Measurements from ENCODE around the gene DAGLA.
"Not testable (repeated sequence)": the region's sequence is repeated elsewhere in the genome, so short reads cannot be mapped to it uniquely, and the experiment has no call there.

DAGLA gene

DNA sequence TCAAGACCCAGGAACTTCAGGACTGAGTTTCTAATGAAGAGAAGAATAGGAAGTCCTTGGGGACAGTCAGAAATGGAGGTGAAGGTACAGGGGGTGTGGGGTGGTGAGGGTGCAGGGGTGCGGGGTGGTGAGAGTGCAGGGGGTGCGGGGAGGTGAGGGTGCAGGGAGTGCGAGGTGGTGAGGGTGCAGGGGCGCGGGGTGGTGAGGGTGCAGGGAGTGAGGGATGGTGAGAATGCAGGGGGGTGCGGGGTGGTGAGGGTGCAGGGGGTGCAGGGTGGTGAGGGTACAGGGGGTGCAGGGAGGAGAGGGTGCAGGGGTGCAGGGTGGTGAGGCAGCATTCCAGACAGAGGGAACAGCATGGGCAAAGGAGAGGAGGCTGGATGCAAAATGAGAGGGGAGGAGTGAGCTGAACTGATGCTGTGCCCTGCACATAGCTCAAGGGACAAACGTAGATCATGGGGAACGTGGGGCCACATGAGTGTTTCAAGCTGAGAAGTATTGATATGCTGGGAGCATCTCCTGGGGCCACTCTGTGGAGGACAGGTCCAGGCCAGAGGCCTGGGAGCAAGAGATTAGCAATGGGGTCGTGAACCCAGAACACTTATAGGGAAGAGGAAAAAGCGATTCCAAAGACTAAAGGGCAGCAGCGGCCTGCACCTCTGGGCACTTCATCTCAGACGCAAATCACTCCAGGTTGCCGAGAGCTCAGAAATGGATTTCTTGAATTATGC lies 23.7 kb upstream of the DAGLA start:
- no peaks in the 10 kb centered on the region for H3K9me3 ChIP-seq (ENCODE audit: insufficient read depth, low read length)
- no peaks in the 10 kb centered on the region for H3K36me3 ChIP-seq (ENCODE audit: insufficient read depth, insufficient read length, low read length)
- no peak for TF ChIP-seq SUZ12 (IDR thresholded peaks at IDR 0.05; ENCODE audit: extremely low read depth, insufficient read depth, insufficient read length)
- no peak for TF ChIP-seq YY1 (IDR thresholded peaks at IDR 0.05; ENCODE audit: insufficient read depth, insufficient read length)
- no peak for TF ChIP-seq ZNF274 (IDR thresholded peaks at IDR 0.05; ENCODE audit: low read depth, low read length)
- H3K27me3 ChIP-seq (ENCODE audit: insufficient read depth, insufficient read length), result no peaks in the 10 kb centered on the region
- peaks cover 17% of the 10 kb centered on the region for H3K4me1 ChIP-seq (ENCODE audit: insufficient read depth, insufficient read length)
- no peak overlapping the region for H3K4me3 ChIP-seq (ENCODE audit: insufficient read length, low read depth)
- no peak for DNase-seq (ENCODE audit: low read depth, low spot score)
- no peak overlapping the region for H3K9ac ChIP-seq (ENCODE audit: insufficient read length, low read depth)

DNA sequence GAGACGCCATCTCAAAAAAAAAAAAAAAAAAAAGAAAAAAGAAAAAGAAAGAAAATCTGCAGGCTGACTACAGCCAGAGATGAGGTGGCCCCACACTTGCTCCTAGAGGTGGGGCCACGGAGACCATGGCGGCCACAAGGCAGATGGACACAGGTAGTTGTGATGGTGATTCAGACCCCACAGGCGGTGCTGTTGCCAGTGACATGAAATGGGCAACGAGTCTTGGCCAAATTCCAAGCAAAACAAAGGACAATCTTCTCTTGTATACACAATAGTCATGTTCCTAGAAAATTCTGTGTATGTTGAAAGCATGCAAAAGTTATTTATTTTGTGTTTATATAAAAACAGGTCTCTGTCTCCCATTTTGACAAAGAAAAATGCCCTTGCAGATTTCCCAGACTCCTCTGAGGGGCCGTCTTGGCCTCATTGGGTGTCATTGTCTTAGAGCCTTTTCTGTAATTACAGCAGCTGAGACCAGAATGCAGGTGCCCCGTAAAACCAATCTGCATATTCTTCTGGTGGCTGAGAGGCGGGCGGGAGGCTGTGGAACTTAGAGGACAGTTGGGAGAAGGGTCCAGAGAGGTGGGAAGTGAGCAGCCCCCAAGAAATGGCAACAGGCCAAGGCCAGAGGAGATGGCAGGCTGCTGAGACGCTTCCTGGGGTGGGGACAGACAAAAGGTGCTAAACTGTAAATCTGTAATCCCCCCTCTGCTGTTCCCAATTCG lies 22.5 kb upstream of the DAGLA start:
- H3K9ac ChIP-seq (ENCODE audit: insufficient read length, low read depth), result no peak overlapping the region
- TF ChIP-seq SUZ12 (IDR thresholded peaks at IDR 0.05; ENCODE audit: extremely low read depth, insufficient read depth, insufficient read length) (no peak), YY1 (IDR thresholded peaks at IDR 0.05; ENCODE audit: insufficient read depth, insufficient read length) (no peak), ZNF274 (IDR thresholded peaks at IDR 0.05; ENCODE audit: low read depth, low read length) (no peak)
- H3K4me3 ChIP-seq (ENCODE audit: insufficient read length, low read depth), result no peak overlapping the region
- DNase-seq (ENCODE audit: low read depth, low spot score), result no peak
- H3K27me3 ChIP-seq (ENCODE audit: insufficient read depth, insufficient read length), result no peaks in the 10 kb centered on the region
- H3K4me1 ChIP-seq (ENCODE audit: insufficient read depth, insufficient read length), result peaks cover 17% of the 10 kb centered on the region
- H3K9me3 ChIP-seq (ENCODE audit: insufficient read depth, low read length), result no peaks in the 10 kb centered on the region
- no peaks in the 10 kb centered on the region for H3K36me3 ChIP-seq (ENCODE audit: insufficient read depth, insufficient read length, low read length)

DNA sequence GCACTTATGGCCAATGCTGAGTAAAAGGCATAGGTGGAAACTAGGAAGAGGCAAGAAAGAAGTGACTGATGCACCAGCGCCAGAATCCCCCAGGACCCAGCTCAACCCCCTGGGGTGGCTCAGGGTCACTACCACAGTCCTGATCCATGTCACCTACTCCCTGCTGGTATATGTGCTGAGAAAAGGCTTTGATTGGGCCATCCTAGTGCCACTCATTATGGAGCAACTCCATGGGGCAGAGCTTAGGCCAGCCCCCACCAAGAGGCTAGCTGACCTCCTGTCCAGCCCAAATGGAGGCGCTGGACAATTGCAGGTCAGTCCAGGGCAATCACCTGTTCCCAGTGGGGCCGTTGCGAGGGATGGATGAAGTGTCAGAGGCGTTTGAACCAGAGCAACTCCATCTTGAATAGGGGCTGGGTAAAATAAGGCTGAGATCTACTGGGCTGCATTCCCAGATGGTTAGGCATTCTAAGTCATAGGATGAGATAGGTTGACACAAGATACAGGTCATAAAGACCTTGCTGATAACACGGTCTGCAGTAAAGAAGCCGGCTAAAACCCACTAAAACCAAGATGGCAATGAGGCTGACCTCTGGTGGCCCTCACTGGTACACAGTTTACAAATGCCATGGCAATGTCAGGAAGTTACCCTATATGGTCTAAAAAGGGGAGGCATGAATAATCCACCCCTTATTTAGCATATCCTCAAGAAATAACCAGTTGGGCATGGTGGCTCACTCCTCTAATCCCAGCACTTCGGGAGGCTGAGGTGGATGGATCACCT lies 20.6 kb upstream of the DAGLA start:
- TF ChIP-seq SUZ12 (IDR thresholded peaks at IDR 0.05; ENCODE audit: extremely low read depth, insufficient read depth, insufficient read length), result no peak
- no peak for TF ChIP-seq YY1 (IDR thresholded peaks at IDR 0.05; ENCODE audit: insufficient read depth, insufficient read length)
- no peak for TF ChIP-seq ZNF274 (IDR thresholded peaks at IDR 0.05; ENCODE audit: low read depth, low read length)

DNA sequence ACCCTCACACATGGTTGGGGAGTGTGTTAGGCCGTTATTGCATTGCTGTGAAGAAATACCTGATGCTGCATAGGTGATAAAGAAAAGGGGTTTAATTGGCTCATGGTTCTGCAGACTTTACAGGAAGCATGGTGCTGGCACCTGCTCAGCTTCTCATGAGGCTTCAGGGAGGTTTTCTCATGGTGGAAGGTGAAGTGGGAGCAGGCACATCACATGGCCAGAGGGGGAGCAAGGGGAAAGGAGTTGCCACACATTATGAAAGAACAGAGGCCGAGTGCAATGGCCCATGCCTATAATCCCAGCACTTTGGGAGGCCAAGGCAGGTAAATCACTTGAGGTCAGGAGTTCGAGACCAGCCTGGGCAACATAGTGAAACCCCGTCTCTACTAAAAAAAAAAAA lies 19.2 kb upstream of the DAGLA start:
- H3K27me3 ChIP-seq (ENCODE audit: insufficient read depth, insufficient read length), result not testable (repeated sequence)

More for the DNA sequence above, 20.6 kb upstream of the DAGLA start:
- H3K9me3 ChIP-seq (ENCODE audit: insufficient read depth, low read length), result no peaks in the 10 kb centered on the region
- H3K4me1 ChIP-seq (ENCODE audit: insufficient read depth, insufficient read length), result peaks cover 15% of the 10 kb centered on the region
- H3K4me3 ChIP-seq (ENCODE audit: insufficient read length, low read depth), result no peak overlapping the region
- no peak overlapping the region for H3K9ac ChIP-seq (ENCODE audit: insufficient read length, low read depth)
- no peaks in the 10 kb centered on the region for H3K27me3 ChIP-seq (ENCODE audit: insufficient read depth, insufficient read length)
- no peaks in the 10 kb centered on the region for H3K36me3 ChIP-seq (ENCODE audit: insufficient read depth, insufficient read length, low read length)
- DNase-seq (ENCODE audit: low read depth, low spot score), result no peak

DNA sequence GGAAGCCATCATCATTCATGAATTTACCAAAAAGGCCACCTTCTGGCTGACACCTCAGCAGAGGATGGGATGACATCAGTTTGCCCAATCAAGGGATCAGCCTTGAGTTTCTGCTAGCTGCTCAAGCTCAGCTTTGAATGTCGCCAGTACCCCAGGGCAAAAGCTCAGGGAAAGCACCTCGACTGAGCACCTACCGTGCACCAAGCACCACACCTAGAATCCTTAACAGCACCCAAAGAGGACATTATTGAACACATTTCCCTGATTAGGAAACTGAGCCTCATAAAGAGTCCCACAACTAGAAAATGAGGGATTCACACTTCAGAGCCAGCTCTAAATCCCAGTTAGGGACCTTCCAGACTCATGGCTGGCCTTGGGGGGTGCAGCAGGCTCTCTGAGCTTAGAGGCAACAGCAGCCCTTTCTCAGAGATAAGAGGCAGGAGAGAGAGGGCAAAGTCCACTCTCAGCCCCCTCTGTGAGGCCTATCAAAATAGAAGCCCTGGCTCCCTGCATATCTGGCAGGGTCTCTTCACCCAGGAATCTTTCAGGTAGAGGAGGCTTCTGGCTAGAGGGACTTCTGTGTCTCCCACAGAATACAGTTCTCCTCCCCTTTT lies 13.4 kb upstream of the DAGLA start:
- DNase-seq (ENCODE audit: low read depth, low spot score), result no peak
- Histone ChIP-seq H3K27me3 (ENCODE audit: insufficient read depth, insufficient read length) (peaks cover 3% of the 10 kb centered on the region), H3K9me3 (ENCODE audit: insufficient read depth, low read length) (no peaks in the 10 kb centered on the region), H3K4me3 (ENCODE audit: insufficient read length, low read depth) (no peak overlapping the region), H3K4me1 (ENCODE audit: insufficient read depth, insufficient read length) (no peaks in the 10 kb centered on the region), H3K36me3 (ENCODE audit: insufficient read depth, insufficient read length, low read length) (no peaks in the 10 kb centered on the region), H3K9ac (ENCODE audit: insufficient read length, low read depth) (no peak overlapping the region)
- TF ChIP-seq ZNF274 (IDR thresholded peaks at IDR 0.05; ENCODE audit: low read depth, low read length) (no peak), SUZ12 (IDR thresholded peaks at IDR 0.05; ENCODE audit: extremely low read depth, insufficient read depth, insufficient read length) (no peak), YY1 (IDR thresholded peaks at IDR 0.05; ENCODE audit: insufficient read depth, insufficient read length) (no peak)

More for the DNA sequence above, 19.2 kb upstream of the DAGLA start:
- H3K4me3 ChIP-seq (ENCODE audit: insufficient read length, low read depth); H3K9ac ChIP-seq (ENCODE audit: insufficient read length, low read depth); DNase-seq (ENCODE audit: low read depth, low spot score); H3K9me3 ChIP-seq (ENCODE audit: insufficient read depth, low read length); H3K36me3 ChIP-seq (ENCODE audit: insufficient read depth, insufficient read length, low read length): not testable (repeated sequence)
- H3K4me1 ChIP-seq (ENCODE audit: insufficient read depth, insufficient read length), result peaks cover 14% of the 10 kb centered on the region

DNA sequence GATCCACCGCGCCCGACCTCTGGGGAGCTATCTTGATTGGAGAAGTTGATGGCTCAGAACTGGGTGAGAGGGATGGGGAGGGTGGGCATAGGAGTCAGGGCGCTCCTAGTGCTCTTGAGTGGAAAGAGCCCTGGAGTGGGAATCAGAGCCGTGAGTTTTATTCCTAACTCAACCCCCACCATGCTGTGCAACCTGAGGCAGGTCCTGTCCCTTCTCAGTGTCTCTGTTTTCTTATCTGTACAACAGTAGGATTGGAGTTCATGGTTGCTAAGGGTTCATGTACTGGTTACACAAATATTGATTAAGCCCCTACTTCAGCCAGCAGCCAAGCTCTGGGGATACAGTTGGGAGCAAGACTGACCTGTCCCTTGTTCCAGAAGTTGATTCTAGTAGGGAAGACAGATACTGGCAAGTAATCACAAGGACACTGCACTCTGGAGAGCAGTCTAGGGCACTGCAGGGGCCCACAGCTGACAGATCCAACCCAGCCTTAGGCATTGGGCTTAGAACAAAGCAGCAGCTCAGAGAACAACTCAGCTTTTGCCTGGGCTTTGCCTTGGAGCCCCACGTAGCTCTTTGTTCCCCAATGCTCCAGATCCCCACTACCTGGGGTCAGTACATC lies 12.4 kb upstream of the DAGLA start:
- no peaks in the 10 kb centered on the region for H3K9me3 ChIP-seq (ENCODE audit: insufficient read depth, low read length)
- peaks cover 3% of the 10 kb centered on the region for H3K27me3 ChIP-seq (ENCODE audit: insufficient read depth, insufficient read length)
- no peak for TF ChIP-seq SUZ12 (IDR thresholded peaks at IDR 0.05; ENCODE audit: extremely low read depth, insufficient read depth, insufficient read length)
- no peak for TF ChIP-seq YY1 (IDR thresholded peaks at IDR 0.05; ENCODE audit: insufficient read depth, insufficient read length)
- no peak for TF ChIP-seq ZNF274 (IDR thresholded peaks at IDR 0.05; ENCODE audit: low read depth, low read length)
- no peak overlapping the region for H3K4me3 ChIP-seq (ENCODE audit: insufficient read length, low read depth)
- no peak for DNase-seq (ENCODE audit: low read depth, low spot score)
- H3K4me1 ChIP-seq (ENCODE audit: insufficient read depth, insufficient read length), result no peaks in the 10 kb centered on the region
- no peak overlapping the region for H3K9ac ChIP-seq (ENCODE audit: insufficient read length, low read depth)
- H3K36me3 ChIP-seq (ENCODE audit: insufficient read depth, insufficient read length, low read length), result no peaks in the 10 kb centered on the region

Measured in NT2/D1 (cell line).